H1 (cell line): Measurements from ENCODE around the gene ENPP6. TPM values are rescaled to one million over a fixed set of nuclear protein-coding genes. Genes with fewer than 3 reads are reported as not detected.

Experiments used
- CTCF ChIA-PET: fragments of 300-600 bp; sonication (Branson Sonifier 250); formaldehyde crosslinking; loops from one replicate; lab custom pipeline; 2021; ENCODE audit not compliant: partially characterized antibody; lab: Charles Lee
- POLR2A ChIA-PET: fragments of 300-600 bp; sonication (Branson Sonifier 250); formaldehyde crosslinking; loops from one replicate; lab custom pipeline; 2021; ENCODE audit warnings: inconsistent platforms; ENCODE audit not compliant: partially characterized antibody; lab: Charles Lee
- DNase-seq, 2 experiments: peaks; one replicate each; pipeline versions ENCODE4 v3.0.0 to v3.0.0-alpha.2; 2010 to 2022; ENCODE audit warnings: low spot score in 2 of 2, low read depth in 1 of 2, mixed read lengths in 1 of 2
- FAIRE-seq: peaks from 2 replicates; lab custom pipeline; 2011; peaks lifted over from hg19 to GRCh38; lab: Jason Lieb, UNC
- H2AFZ ChIP-seq: 2 replicates; pipeline ENCODE4 v1.8.1; 2012; ENCODE audit warnings: low read length, inconsistent platforms
- H2AK5ac ChIP-seq: 2 replicates; pipeline ENCODE4 v1.6.1; 2013; ENCODE audit warnings: low read depth, low read length
- H2BK120ac ChIP-seq: replicated peaks from 2 replicates; pipeline ENCODE3; 2013; ENCODE audit warnings: low read depth, low read length, inconsistent platforms
- H2BK12ac ChIP-seq: 2 replicates; pipeline ENCODE4 v1.6.1; 2013; ENCODE audit warnings: low read depth, low read length
- H2BK15ac ChIP-seq: 2 replicates; pipeline ENCODE4 v1.6.1; 2013; ENCODE audit warnings: low read length
- H2BK20ac ChIP-seq: 2 replicates; pipeline ENCODE4 v1.6.1; 2013; ENCODE audit warnings: low read length
- H2BK5ac ChIP-seq: 2 replicates; pipeline ENCODE4 v1.6.1; 2013; ENCODE audit warnings: low read depth, low read length
- H3K14ac ChIP-seq: 2 replicates; pipeline ENCODE4 v1.6.1; 2013; ENCODE audit warnings: inconsistent platforms; ENCODE audit not compliant: insufficient read length
- H3K18ac ChIP-seq: 2 replicates; pipeline ENCODE4 v1.6.1; 2013; ENCODE audit warnings: low read length; ENCODE audit errors: extremely low read depth
- H3K23ac ChIP-seq: 2 replicates; pipeline ENCODE4 v1.6.1; 2013; ENCODE audit warnings: inconsistent platforms; ENCODE audit not compliant: insufficient read length
- H3K23me2 ChIP-seq: 2 replicates; pipeline ENCODE4 v1.6.1; 2013; ENCODE audit warnings: low read depth, low read length
- H3K27ac ChIP-seq: 2 replicates; pipeline ENCODE4 v1.6.1; 2011; ENCODE audit warnings: low read depth, low read length, inconsistent platforms
- H3K27me3 ChIP-seq, 4 experiments: replicated peaks in 1 of 4; 1 replicate in 1 of 4; 2 replicates in 3 of 4; pipeline versions ENCODE4 v1.6.1 to v1.8.1; 2011 to 2013; ENCODE audit warnings: low read length in 3 of 4, mild to moderate bottlenecking in 3 of 4, inconsistent platforms in 2 of 4, mixed read lengths in 2 of 4, moderate library complexity in 1 of 4; ENCODE audit not compliant: control insufficient read depth in 3 of 4, insufficient read depth in 3 of 4; ENCODE audit errors: extremely low read depth in 1 of 4
- H3K36me3 ChIP-seq, 4 experiments: 2 replicates each; pipeline versions ENCODE4 v1.6.1 to v1.8.1; 2011 to 2013; ENCODE audit warnings: mild to moderate bottlenecking in 4 of 4, low read length in 3 of 4, moderate library complexity in 2 of 4, control low read depth in 1 of 4, inconsistent platforms in 1 of 4; ENCODE audit not compliant: insufficient read depth in 4 of 4, control insufficient read depth in 2 of 4
- H3K4ac ChIP-seq: replicated peaks from 2 replicates; pipeline ENCODE3; 2013; ENCODE audit warnings: low read length, low read depth, mixed read lengths, inconsistent platforms; ENCODE audit not compliant: insufficient read length
- H3K4me1 ChIP-seq, 4 experiments: replicated peaks in 1 of 4; 1 replicate in 1 of 4; 2 replicates in 3 of 4; pipeline versions ENCODE4 v1.6.1 to v1.8.1; 2011 to 2013; ENCODE audit warnings: low read length in 3 of 4, inconsistent platforms in 2 of 4, mixed read lengths in 1 of 4; ENCODE audit not compliant: insufficient read depth in 4 of 4, control insufficient read depth in 3 of 4
- H3K4me2 ChIP-seq, 2 experiments: 2 replicates each; pipeline versions ENCODE4 v1.6.1 to v1.8.1; 2011 to 2013; ENCODE audit warnings: low read depth in 2 of 2, low read length in 2 of 2, control low read depth in 1 of 2, inconsistent platforms in 1 of 2, mild to moderate bottlenecking in 1 of 2; ENCODE audit not compliant: insufficient read depth in 1 of 2
- H3K4me3 ChIP-seq, 4 experiments: fragments of 200-600, 300-600 bp in 1 of 4; sonication (generic), shearing (Covaris generic), sonication (Bioruptor Twin) in 1 of 4; 2 replicates each; pipeline versions ENCODE4 v1.5.1 to v1.8.1; 2011 to 2016; ENCODE audit warnings: low read length in 4 of 4, low read depth in 3 of 4, control low read depth in 2 of 4, inconsistent platforms in 2 of 4, mild to moderate bottlenecking in 2 of 4, mixed read lengths in 1 of 4, moderate library complexity in 1 of 4; ENCODE audit not compliant: insufficient read depth in 2 of 4; ENCODE audit errors: extremely low read depth in 1 of 4
- H3K56ac ChIP-seq: replicated peaks from 2 replicates; pipeline ENCODE3; 2013; ENCODE audit warnings: low read depth, mild to moderate bottlenecking, mixed read lengths, low read length, inconsistent platforms; ENCODE audit not compliant: insufficient read length
- H3K79me1 ChIP-seq: 2 replicates; pipeline ENCODE4 v1.6.1; 2013; ENCODE audit warnings: low read depth, low read length, control low read depth
- H3K79me2 ChIP-seq, 2 experiments: 2 replicates each; pipeline versions ENCODE4 v1.6.1 to v1.8.1; 2012 to 2013; ENCODE audit warnings: low read length in 2 of 2, mild to moderate bottlenecking in 2 of 2, inconsistent platforms in 1 of 2; ENCODE audit not compliant: insufficient read depth in 2 of 2, control insufficient read depth in 1 of 2
- H3K9ac ChIP-seq, 4 experiments: replicated peaks in 1 of 4; 1 replicate in 1 of 4; 2 replicates in 3 of 4; pipeline versions ENCODE4 v1.6.1 to v1.8.1; 2011 to 2013; ENCODE audit warnings: low read depth in 3 of 4, low read length in 3 of 4, control low read depth in 2 of 4, mild to moderate bottlenecking in 2 of 4, moderate library complexity in 2 of 4, inconsistent platforms in 1 of 4; ENCODE audit errors: extremely low read depth in 1 of 4
- H3K9me3 ChIP-seq, 2 experiments: 2 replicates each; pipeline versions ENCODE4 v1.6.1 to v1.8.1; 2012 to 2013; ENCODE audit warnings: mild to moderate bottlenecking in 2 of 2, moderate library complexity in 2 of 2, control low read depth in 1 of 2, inconsistent platforms in 1 of 2, low read depth in 1 of 2, low read length in 1 of 2, mixed read lengths in 1 of 2; ENCODE audit not compliant: insufficient read depth in 2 of 2
- H4K20me1 ChIP-seq, 2 experiments: replicated peaks in 1 of 2; 2 replicates each; pipeline versions ENCODE3 to v1.8.1; 2011 to 2013; ENCODE audit warnings: inconsistent platforms in 2 of 2, low read length in 2 of 2, mild to moderate bottlenecking in 1 of 2; ENCODE audit not compliant: insufficient read depth in 2 of 2, control insufficient read depth in 1 of 2
- H4K5ac ChIP-seq: 2 replicates; pipeline ENCODE4 v1.6.1; 2013; ENCODE audit warnings: low read length, low read depth, mixed read lengths, inconsistent platforms; ENCODE audit not compliant: insufficient read length
- H4K8ac ChIP-seq: 2 replicates; pipeline ENCODE4 v1.8.0; 2013; ENCODE audit warnings: mild to moderate bottlenecking, moderate library complexity, low read length, inconsistent platforms; ENCODE audit not compliant: insufficient read depth; ENCODE audit errors: extremely low read depth
- H4K91ac ChIP-seq: replicated peaks from 2 replicates; pipeline ENCODE3; 2013; ENCODE audit warnings: low read length, mixed read lengths, inconsistent platforms; ENCODE audit not compliant: insufficient read length
- ATF3 ChIP-seq: IDR thresholded peaks from 2 replicates; pipeline ENCODE4 v1.6.1; 2011; ENCODE audit warnings: low read depth, mild to moderate bottlenecking, low read length; ENCODE audit not compliant: insufficient read depth
- CBX5 ChIP-seq: fragments of 300-800, 300-1000 bp; sonication (generic); IDR thresholded peaks from 2 replicates; pipeline ENCODE4 v1.7.1; 2016; ENCODE audit warnings: antibody characterized with exemption, low read length, low read depth
- E2F6 ChIP-seq: IDR thresholded peaks from 2 replicates; pipeline ENCODE4 v1.6.1; 2012; ENCODE audit warnings: inconsistent platforms
- EP300 ChIP-seq, 2 experiments: IDR thresholded peaks; 1 replicate in 1 of 2; 2 replicates in 1 of 2; pipeline ENCODE4 v1.6.1; 2011 to 2012; ENCODE audit warnings: low read depth in 2 of 2, low read length in 2 of 2, mild to moderate bottlenecking in 2 of 2, borderline replicate concordance in 1 of 2, inconsistent platforms in 1 of 2, moderate library complexity in 1 of 2
- FOSL1 ChIP-seq: IDR thresholded peaks from 2 replicates; pipeline ENCODE4 v1.6.1; 2011; ENCODE audit warnings: mild to moderate bottlenecking, low read depth, low read length, moderate library complexity; ENCODE audit not compliant: insufficient read depth
- POLR2AphosphoS5 ChIP-seq: IDR thresholded peaks from 2 replicates; pipeline ENCODE4 v1.6.1; 2011; ENCODE audit warnings: low read depth, low read length
- POU5F1 ChIP-seq: IDR thresholded peaks from 2 replicates; pipeline ENCODE4 v1.6.1; 2011; ENCODE audit warnings: low read depth, mild to moderate bottlenecking, low read length, moderate library complexity
- RAD21 ChIP-seq, 2 experiments: IDR thresholded peaks in 1 of 2; conservative IDR thresholded peaks in 1 of 2; 2 replicates each; pipeline ENCODE4 v1.6.1; 2011; ENCODE audit warnings: low read depth in 2 of 2, low read length in 2 of 2, improper control_type of control experiment in 1 of 2, inconsistent platforms in 1 of 2, mild to moderate bottlenecking in 1 of 2, moderate library complexity in 1 of 2
- RBBP5 ChIP-seq: IDR thresholded peaks from 2 replicates; pipeline ENCODE4 v1.7.1; 2012; ENCODE audit warnings: low read depth, mild to moderate bottlenecking, inconsistent platforms, low read length, moderate library complexity, borderline replicate concordance
- RFX5 ChIP-seq: IDR thresholded peaks from 2 replicates; pipeline ENCODE4 v1.6.1; 2011; ENCODE audit warnings: low read depth, low read length, improper control_type of control experiment, borderline replicate concordance
- SP2 ChIP-seq: IDR thresholded peaks from 2 replicates; pipeline ENCODE4 v1.6.1; 2012; ENCODE audit warnings: mild to moderate bottlenecking, low read length, inconsistent platforms
- SRF ChIP-seq: IDR thresholded peaks from 2 replicates; pipeline ENCODE4 v1.6.1; 2011; ENCODE audit warnings: mild to moderate bottlenecking, low read depth, low read length, moderate library complexity
- TBP ChIP-seq: IDR thresholded peaks from 2 replicates; pipeline ENCODE4 v1.6.1; 2011; ENCODE audit warnings: low read depth, low read length, improper control_type of control experiment
- WGBS, 2 experiments: shearing (Covaris generic) in 1 of 2; methylation state at CpG; one replicate each; pipeline versions ENCODE4 v1.1.6 to v1.1.7; 2013 to 2015; ENCODE audit warnings: low lambda C conversion rate in 2 of 2, mixed read lengths in 2 of 2, inconsistent platforms in 1 of 2, low coverage in 1 of 2, missing lambda C conversion rate in 1 of 2; ENCODE audit not compliant: insufficient replicate concordance in 2 of 2, insufficient coverage in 1 of 2, insufficient read length in 1 of 2; ENCODE audit errors: extremely low coverage in 1 of 2, missing lambda C conversion rate in 1 of 2; 5-methylcytosine and 5-hydroxymethylcytosine counted together
- polyA plus RNA-seq, 7 experiments: library from polyadenylated mRNA; depleted of rRNA in 3 of 7; stranded (reverse) in 5 of 7; unstranded in 2 of 7; fragments of >200 nt in 5 of 7; fragments of 200-250 nt in 2 of 7; gene quantifications; 1 replicate in 5 of 7; 2 replicates in 1 of 7; 4 replicates in 1 of 7; pipeline versions ENCODE4 v1.2.1 to v1.2.3, GENCODE V29; 2011 to 2013; ENCODE audit warnings: missing spikeins in 2 of 7, mixed read lengths in 2 of 7
- total RNA-seq: library from RNA; stranded (reverse); fragmentation: NEBNext Ultra II Directional; extraction: Animal tissue kit (Norgen Biotek cat#: 25700); gene quantifications from 2 replicates; pipeline ENCODE4 v1.2.1, GENCODE V29; 2021

The ENPP6 gene
- total and polyA plus RNA-seq, 2 of the 8 experiments (the other 6 are each of a cell fraction or from before 2014, with no cell fraction given) = 0.11 to 0.20 TPM

- Histone ChIP-seq H3K9me3 (no peaks in the 10 kb centered on the region), H3K36me3 (no peaks in the 10 kb centered on the region), H2BK20ac (no peak overlapping the region), H2BK15ac (no peak overlapping the region), H3K23me2 (no peaks in the 10 kb centered on the region), H4K8ac (no peak overlapping the region; the same call in 1 of the 2 replicates), H3K14ac (no peak overlapping the region), H3K56ac (no peak overlapping the region), H2AK5ac (no peak overlapping the region), H2AFZ (no peak overlapping the region), H3K27ac (no peak overlapping the region), H3K79me1 (no peaks in the 10 kb centered on the region; the same call in 1 of the 2 replicates), H3K23ac (no peak overlapping the region), H4K91ac (no peak overlapping the region), H3K18ac (no peak overlapping the region), H2BK5ac (no peak overlapping the region), H3K4me2 (no peak overlapping the region), H3K4me3 (no peak overlapping the region), H2BK120ac (no peak overlapping the region), H3K9ac (no peak overlapping the region), H3K4ac (no peak overlapping the region), H3K79me2 (no peaks in the 10 kb centered on the region), H3K4me1 (no peaks in the 10 kb centered on the region), H3K27me3 (no peaks in the 10 kb centered on the region; a peak in 1 of 7 replicates), H4K5ac (no peak overlapping the region), H4K20me1 (no peaks in the 10 kb centered on the region), H2BK12ac (no peak overlapping the region)
- FAIRE-seq (no peak), DNase-seq (no peak)
- 92% methylated on average over 5 of the region's 5 CpGs; no CpG with 5 or more reads in 1 of the 2 experiments for WGBS, 2 experiments
- CTCF ChIA-PET = interaction anchor here (1.4 to 4.0 kb wide), 3 partner anchors 8 to 21 kb away, joined by 4 to 22 read pairs (median 5); no protein-coding TSS in a partner anchor
- POLR2A ChIA-PET = no interaction called here
- TF ChIP-seq POU5F1 (no peak), TBP (no peak), CBX5 (no peak), E2F6 (no peak), FOSL1 (no peak), RFX5 (no peak), EP300 (IDR thresholded peaks at IDR 0.05; ENCODE audit: borderline replicate concordance in 1 of 2, low read depth in 2 of 2, low read length in 2 of 2) (no peak), RBBP5 (no peak), POLR2AphosphoS5 (no peak), RAD21 (IDR thresholded peaks at IDR 0.05 in 1 of 2, conservative IDR thresholded peaks at IDR 0.05 in 1 of 2; ENCODE audit: low read depth in 2 of 2, low read length in 2 of 2) (no peak), SP2 (no peak), ATF3 (no peak), SRF (no peak)
Measured at GRCh38 chr4:184145596-184145995, 72.1 kb downstream of the ENPP6 start.
